ENCODE data around the gene LRRC52. TPM values are rescaled to one million over a fixed set of nuclear protein-coding genes. Genes with fewer than 3 reads are reported as not detected.

LRRC52 gene, protein sequence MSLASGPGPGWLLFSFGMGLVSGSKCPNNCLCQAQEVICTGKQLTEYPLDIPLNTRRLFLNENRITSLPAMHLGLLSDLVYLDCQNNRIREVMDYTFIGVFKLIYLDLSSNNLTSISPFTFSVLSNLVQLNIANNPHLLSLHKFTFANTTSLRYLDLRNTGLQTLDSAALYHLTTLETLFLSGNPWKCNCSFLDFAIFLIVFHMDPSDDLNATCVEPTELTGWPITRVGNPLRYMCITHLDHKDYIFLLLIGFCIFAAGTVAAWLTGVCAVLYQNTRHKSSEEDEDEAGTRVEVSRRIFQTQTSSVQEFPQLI
- not detected in 2 replicates for total RNA-seq

DNA sequence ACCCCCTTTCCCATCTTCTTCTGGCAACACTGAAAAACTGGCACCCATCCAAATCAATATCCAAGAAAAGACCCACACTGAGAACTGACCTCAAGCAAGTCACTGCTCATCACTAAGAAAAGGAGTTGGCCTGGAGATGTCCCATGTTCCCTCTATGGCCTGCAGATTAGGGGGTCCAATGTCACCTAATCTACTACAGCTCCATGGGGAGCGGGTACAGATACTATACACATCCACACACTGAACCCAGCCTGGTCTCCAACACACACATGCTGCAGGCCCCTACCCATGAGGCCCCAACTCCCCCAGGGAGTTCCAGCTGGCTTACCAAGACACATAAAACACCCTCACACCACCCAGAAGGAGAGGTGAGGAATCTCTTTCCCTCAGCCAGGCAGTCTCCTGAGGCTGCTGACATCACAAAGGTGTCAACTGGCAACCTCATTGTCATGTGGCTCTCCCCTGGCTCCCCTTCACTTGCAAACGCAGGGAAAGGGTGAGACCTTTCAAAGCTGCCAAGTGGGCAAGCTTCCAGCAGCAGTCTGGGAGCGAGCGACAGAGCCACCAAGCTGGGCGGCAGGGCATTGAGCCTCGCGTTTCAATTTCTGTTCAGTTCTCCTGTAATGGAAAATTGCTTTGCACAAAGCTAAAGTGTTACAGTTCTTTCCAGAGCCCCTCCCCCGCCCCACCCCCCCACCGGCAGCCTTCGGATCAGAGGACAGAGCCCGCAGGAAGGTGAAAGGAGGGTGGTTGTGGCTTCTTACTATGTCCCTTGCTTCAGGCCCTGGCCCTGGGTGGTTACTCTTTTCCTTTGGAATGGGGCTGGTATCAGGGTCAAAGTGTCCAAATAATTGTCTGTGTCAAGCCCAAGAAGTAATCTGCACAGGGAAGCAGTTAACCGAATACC is at the start of gene LRRC52:
LRRC52 (plus strand) TSS at position 469 of the 907 bp plus-strand sequence; CDS start at position 766, 297 bp downstream.

Other genes with a start within 250 kb of the LRRC52 start
- gene LMX1A, start 187.3 kb upstream of the LRRC52 start, total RNA-seq, result not detected in 2 replicates
- gene RXRG, start 98.9 kb upstream of the LRRC52 start, total RNA-seq, result 0.09 TPM in 1 of 2 replicates, not detected in the other
- 249 and 255 TPM in 2 replicates for gene MGST3, start 87.2 kb downstream of the LRRC52 start, total RNA-seq
- gene ALDH9A1, start 154.6 kb downstream of the LRRC52 start, total RNA-seq, result 127 and 171 TPM in 2 replicates
- gene TMCO1, start 224.9 kb downstream of the LRRC52 start, total RNA-seq, result 65.0 and 74.0 TPM in 2 replicates